Activated gamma-delta T cell (primary cell): ENCODE results near the gene CCR3.
"Not testable (repeated sequence)": the region's sequence is repeated elsewhere in the genome, so short reads cannot be mapped to it uniquely, and the experiment has no call there.

Experiments used
- DNase-seq: peaks from one replicate; lab custom pipeline; 2025; lab: John Stamatoyannopoulos, UW
- total RNA-seq, 2 donors: gene quantifications; one replicate each; lab custom pipeline; 2026; lab: John Stamatoyannopoulos, UW

The CCR3 gene
- total RNA-seq, result 0.05 to 1.1 reads per million in 2 donors

- DNase-seq, result no peak
Measured at GRCh38 chr3:46242120-46242519, at the start of gene CCR3. TSS of gene CCR3 (plus strand) at chr3:46242460. CDS start at chr3:46265159, 22,699 bp downstream.

- DNase-seq, result no peak
Measured at GRCh38 chr3:46192939-46193338, 49.3 kb upstream of the CCR3 start.

GRCh38 chr3:46193436-46193835, 48.8 kb upstream of the CCR3 start:
- DNase-seq, result no peak

GRCh38 chr3:46194868-46195553, 47.2 kb upstream of the CCR3 start:
- no peak for DNase-seq

- no peak for DNase-seq
Measured at GRCh38 chr3:46196261-46196957, 45.9 kb upstream of the CCR3 start.

GRCh38 chr3:46200211-46200610, 42.0 kb upstream of the CCR3 start:
- DNase-seq, result no peak

- no peak for DNase-seq
Measured at GRCh38 chr3:46200790-46201189, 41.5 kb upstream of the CCR3 start.

GRCh38 chr3:46202535-46202934, 39.7 kb upstream of the CCR3 start:
- DNase-seq, result no peak

- no peak for DNase-seq
Measured at GRCh38 chr3:46203681-46204080, 38.6 kb upstream of the CCR3 start.

GRCh38 chr3:46205286-46205960, 36.8 kb upstream of the CCR3 start:
- DNase-seq, result no peak

GRCh38 chr3:46206282-46207015, 35.8 kb upstream of the CCR3 start:
- DNase-seq, result no peak

GRCh38 chr3:46207514-46207913, 34.7 kb upstream of the CCR3 start:
- DNase-seq, result not testable (repeated sequence)

- no peak for DNase-seq
Measured at GRCh38 chr3:46208167-46208704, 34.0 kb upstream of the CCR3 start, which contains the start of gene CCR1. TSS of gene CCR1 (minus strand) at chr3:46208313. CDS start at chr3:46204313, 4,000 bp downstream.

- no peak for DNase-seq
Measured at GRCh38 chr3:46209053-46209452, 33.2 kb upstream of the CCR3 start.

- DNase-seq, result no peak
Measured at GRCh38 chr3:46209746-46210470, 32.4 kb upstream of the CCR3 start.

- no peak for DNase-seq
Measured at GRCh38 chr3:46212101-46212500, 30.2 kb upstream of the CCR3 start.

GRCh38 chr3:46213201-46213600, 29.1 kb upstream of the CCR3 start:
- no peak for DNase-seq

GRCh38 chr3:46214751-46215352, 27.4 kb upstream of the CCR3 start:
- no peak for DNase-seq

GRCh38 chr3:46215810-46216414, 26.3 kb upstream of the CCR3 start:
- DNase-seq, result no peak

GRCh38 chr3:46218196-46218709, 24.0 kb upstream of the CCR3 start:
- no peak for DNase-seq
